Fibroblast of the aortic adventitia (primary cell): Measurements from ENCODE around the gene PDZD2. TPM values are rescaled to one million over a fixed set of nuclear protein-coding genes. Genes with fewer than 3 reads are reported as not detected.
"Not testable (repeated sequence)": the region's sequence is repeated elsewhere in the genome, so short reads cannot be mapped to it uniquely, and the experiment has no call there.

Source experiments
- DNase-seq: peaks from one replicate; pipeline ENCODE4 v3.0.0-alpha.2; 2010; ENCODE audit warnings: low read depth
- H3K4me3 ChIP-seq: 2 replicates; pipeline ENCODE4 v1.5.1; 2011; ENCODE audit warnings: low read depth, mild to moderate bottlenecking, control low read depth, low read length, moderate library complexity
- total RNA-seq: library from RNA; depleted of rRNA; stranded (reverse); fragments of >200 nt; gene quantifications from 2 replicates; pipeline ENCODE4 v1.2.3, GENCODE V29; 2012; ENCODE audit warnings: low replicate concordance
- TF ChIP-seq, protein P1 (sequence below): IDR thresholded peaks from 2 replicates; pipeline ENCODE4 v1.5.1; 2011; ENCODE audit warnings: mild to moderate bottlenecking, low read length, control low read depth, inconsistent platforms; ENCODE audit not compliant: insufficient read depth

PDZD2 gene
- total RNA-seq, 1 donor, result under 0.01 TPM

DNA sequence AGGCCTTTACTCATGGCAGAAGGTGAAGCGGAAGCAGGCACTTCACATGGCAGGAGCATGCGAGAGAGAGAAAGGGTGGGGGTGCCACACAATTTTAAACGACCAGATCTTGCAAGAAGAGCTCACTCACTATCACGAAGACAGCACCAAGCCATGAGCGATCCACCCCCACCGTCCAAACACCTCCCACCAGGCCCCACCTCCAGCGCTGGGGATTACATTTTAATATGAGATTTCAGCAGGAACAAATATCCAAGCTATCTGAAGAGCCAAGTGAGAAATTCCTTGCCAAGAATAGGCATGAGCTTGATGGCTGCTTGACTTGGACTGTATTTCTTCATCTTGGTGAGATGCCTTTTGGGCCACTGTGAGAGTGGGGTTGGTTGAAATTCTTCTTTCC, 88.0 kb downstream of the PDZD2 start:
- TF ChIP-seq, protein P1, sequence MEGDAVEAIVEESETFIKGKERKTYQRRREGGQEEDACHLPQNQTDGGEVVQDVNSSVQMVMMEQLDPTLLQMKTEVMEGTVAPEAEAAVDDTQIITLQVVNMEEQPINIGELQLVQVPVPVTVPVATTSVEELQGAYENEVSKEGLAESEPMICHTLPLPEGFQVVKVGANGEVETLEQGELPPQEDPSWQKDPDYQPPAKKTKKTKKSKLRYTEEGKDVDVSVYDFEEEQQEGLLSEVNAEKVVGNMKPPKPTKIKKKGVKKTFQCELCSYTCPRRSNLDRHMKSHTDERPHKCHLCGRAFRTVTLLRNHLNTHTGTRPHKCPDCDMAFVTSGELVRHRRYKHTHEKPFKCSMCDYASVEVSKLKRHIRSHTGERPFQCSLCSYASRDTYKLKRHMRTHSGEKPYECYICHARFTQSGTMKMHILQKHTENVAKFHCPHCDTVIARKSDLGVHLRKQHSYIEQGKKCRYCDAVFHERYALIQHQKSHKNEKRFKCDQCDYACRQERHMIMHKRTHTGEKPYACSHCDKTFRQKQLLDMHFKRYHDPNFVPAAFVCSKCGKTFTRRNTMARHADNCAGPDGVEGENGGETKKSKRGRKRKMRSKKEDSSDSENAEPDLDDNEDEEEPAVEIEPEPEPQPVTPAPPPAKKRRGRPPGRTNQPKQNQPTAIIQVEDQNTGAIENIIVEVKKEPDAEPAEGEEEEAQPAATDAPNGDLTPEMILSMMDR, result no peak
- DNase-seq, result no peak
- no peak overlapping the region for H3K4me3 ChIP-seq

DNA sequence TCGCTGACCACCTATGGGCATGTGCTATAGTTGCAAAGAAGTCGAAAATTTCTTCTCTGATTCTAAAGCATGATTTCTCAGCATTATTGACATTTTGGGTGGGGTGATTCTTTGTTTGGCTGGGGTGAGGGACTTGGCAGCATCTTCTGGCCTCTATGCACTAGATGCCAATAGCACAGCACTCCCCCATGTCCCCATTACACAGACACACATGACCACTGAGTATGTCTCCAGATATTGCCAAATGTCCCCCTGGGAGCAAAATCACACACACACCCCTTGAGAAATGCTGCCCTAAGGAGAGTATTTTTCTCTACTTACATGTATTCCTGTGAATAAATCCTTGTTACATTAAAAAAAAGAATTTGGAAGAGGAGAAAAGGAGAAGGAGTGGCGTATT, 89.1 kb downstream of the PDZD2 start:
- DNase-seq, result no peak
- TF ChIP-seq, protein P1, result no peak

DNA sequence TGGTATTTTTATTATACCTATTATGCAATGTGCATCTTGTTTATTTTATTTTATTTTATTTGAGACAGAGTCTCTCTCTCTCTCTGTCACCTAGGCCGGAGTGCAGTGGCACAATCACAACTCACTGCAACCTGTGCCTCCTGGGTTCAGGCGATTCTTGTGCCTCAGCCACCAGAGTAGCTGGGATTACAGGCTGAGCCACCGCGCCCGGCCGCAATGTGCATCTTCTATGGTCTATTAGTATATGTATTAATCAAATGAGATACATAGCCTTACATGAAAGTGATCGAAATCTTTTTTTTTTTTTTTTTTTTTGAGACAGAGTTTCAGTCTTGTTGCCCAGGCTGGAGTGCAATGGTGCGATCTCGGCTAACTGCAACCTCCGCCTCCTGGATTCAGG, 89.9 kb downstream of the PDZD2 start:
- not testable (repeated sequence) for H3K4me3 ChIP-seq, DNase-seq

More for the DNA sequence above, 89.1 kb downstream of the PDZD2 start:
- H3K4me3 ChIP-seq, result no peak overlapping the region

DNA sequence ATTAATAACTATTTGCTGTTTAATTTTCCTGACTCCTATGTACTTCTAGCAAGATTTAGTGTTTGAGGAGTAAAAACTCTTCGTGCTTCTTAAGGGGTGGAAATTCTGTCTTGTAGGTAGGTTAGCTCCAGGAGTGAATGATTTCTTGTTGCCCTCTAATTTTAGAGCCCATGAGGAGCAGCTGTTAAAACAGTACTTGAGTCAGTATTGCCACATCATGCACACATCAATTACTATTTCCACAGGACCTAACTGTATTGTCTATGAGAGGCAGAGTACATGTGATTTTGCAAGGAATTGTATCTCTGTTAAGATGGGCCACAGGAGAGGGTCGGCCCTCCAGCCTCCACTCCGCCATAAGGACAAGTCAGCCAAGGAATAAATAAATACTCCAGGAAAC, 91.2 kb downstream of the PDZD2 start:
- DNase-seq, result no peak
- no peak overlapping the region for H3K4me3 ChIP-seq
- TF ChIP-seq, protein P1, result no peak

DNA sequence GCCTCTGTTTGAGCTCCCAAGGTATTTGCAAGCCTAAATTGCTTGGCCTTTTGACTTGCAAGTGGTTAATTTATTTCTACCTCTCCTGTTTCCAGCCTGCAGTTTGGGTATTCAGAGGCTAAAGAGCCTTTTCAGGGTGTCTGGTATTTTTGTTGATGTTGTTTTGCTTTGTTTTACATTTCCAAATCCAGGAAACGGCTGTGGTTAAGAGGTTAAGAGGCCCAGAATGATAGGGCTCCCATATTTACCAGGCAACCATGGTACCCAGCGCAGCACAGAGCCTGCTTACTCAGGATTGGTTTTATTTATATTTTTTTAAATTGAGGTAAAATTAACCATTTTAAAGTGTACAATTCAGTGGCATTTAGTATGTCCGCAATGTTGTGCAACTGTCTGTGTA, 92.1 kb downstream of the PDZD2 start:
- TF ChIP-seq, protein P1, result no peak
- DNase-seq, result no peak
- no peak overlapping the region for H3K4me3 ChIP-seq

DNA sequence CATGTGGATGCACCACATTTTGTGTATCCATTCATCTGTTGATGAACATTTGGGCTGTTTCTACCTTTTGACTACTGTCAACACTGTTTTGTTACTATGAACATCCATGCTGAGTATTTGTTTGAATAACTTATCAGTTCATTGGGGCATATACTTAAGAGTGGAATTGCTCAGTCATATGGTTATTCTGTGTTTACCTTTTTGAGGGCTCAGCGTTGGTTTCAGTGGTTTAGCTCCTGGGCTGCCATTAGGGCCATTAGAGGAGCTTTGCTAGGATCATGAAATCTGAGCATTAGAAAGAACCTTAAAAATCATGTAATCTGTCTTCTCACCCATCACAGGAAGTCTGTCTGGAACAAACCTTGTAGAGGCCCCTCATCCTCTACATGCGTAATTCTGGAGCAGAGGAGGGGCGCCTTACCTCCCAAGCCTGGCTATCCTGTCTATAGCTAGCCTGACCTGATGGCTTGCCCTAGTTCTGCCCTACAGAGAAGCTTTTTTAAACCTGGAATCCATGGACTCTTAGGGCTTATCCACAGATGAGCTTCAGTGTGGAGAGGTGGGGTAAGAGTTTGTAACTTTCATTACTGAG, 92.9 kb downstream of the PDZD2 start:
- DNase-seq, result no peak
- TF ChIP-seq, protein P1, result no peak
- H3K4me3 ChIP-seq, result no peak overlapping the region

DNA sequence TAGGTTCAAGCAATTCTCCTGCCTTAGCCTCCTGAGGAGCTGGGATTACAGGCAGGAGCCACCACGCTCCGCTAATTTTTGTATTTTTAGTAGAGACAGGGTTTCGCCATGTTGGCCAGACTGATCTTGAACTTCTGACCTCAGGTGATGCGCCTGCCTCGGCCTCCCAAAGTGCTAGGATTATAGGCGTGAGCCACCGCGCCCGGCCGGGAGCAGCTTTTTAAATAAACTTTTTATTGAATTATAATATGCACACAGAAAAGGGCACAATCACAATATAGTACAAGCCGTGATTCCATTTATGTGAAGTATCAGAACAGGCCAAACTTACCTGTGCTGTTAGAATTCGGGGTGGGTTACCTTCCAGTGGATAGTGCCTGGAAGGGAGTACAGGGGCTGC, 93.9 kb downstream of the PDZD2 start:
- H3K4me3 ChIP-seq, DNase-seq: not testable (repeated sequence)

DNA sequence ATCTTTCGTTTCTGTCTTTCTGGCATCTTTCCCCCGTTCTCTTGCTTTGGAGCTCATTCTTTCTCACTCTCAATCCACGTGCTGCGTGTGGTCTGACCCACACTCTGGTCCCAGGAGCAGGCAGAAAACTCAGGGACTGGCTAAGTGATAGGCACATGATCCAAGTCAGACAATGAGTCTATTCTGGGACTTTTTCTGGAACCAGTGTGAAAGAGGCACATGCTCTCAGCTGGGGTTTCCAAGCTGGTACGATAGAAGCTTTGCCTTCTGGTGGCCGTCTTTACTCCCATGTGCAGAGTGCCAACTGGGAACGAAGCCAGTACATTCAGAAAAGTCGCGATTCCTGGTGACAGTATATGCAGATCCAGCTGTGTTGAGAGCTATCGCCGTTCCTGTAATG, 94.4 kb downstream of the PDZD2 start:
- no peak overlapping the region for H3K4me3 ChIP-seq
- TF ChIP-seq, protein P1, result no peak
- DNase-seq, result no peak
